NCI-H128 (cell line): ENCODE data around the gene RPUSD4.

Experiments used
- DNase-seq: peaks from one replicate; lab custom pipeline; 2025; ENCODE audit not compliant: unreplicated experiment; lab: John Stamatoyannopoulos, UW

Gene RPUSD4

GRCh38 chr11:126185259-126186024, 26.0 kb downstream of the RPUSD4 start:
- no peak for DNase-seq

GRCh38 chr11:126182787-126183445, 28.5 kb downstream of the RPUSD4 start:
- DNase-seq: no peak

- DNase-seq: no peak
Observed at GRCh38 chr11:126181939-126182730, 29.3 kb downstream of the RPUSD4 start.

GRCh38 chr11:126176853-126177470, 34.5 kb downstream of the RPUSD4 start:
- no peak for DNase-seq

GRCh38 chr11:126175393-126175792, 36.1 kb downstream of the RPUSD4 start:
- DNase-seq: no peak

GRCh38 chr11:126174816-126175215, 36.6 kb downstream of the RPUSD4 start:
- no peak for DNase-seq

GRCh38 chr11:126173257-126173656, 38.2 kb downstream of the RPUSD4 start:
- no peak for DNase-seq

GRCh38 chr11:126172596-126173038, 38.8 kb downstream of the RPUSD4 start:
- no peak for DNase-seq

- DNase-seq: no peak
Observed at GRCh38 chr11:126169291-126169690, 42.2 kb downstream of the RPUSD4 start.

GRCh38 chr11:126167488-126167887, 44.0 kb downstream of the RPUSD4 start:
- no peak for DNase-seq

GRCh38 chr11:126166413-126166812, 45.0 kb downstream of the RPUSD4 start:
- no peak for DNase-seq

- no peak for DNase-seq
Observed at GRCh38 chr11:126165757-126166156, 45.7 kb downstream of the RPUSD4 start.

- no peak for DNase-seq
Observed at GRCh38 chr11:126165311-126165720, 46.1 kb downstream of the RPUSD4 start.

GRCh38 chr11:126164781-126165180, 46.7 kb downstream of the RPUSD4 start:
- DNase-seq: no peak

GRCh38 chr11:126163779-126164178, 47.7 kb downstream of the RPUSD4 start:
- no peak for DNase-seq

- peak; percentile 21 for DNase-seq
Observed at GRCh38 chr11:126163074-126163700, 48.3 kb downstream of the RPUSD4 start.

- DNase-seq: no peak
Observed at GRCh38 chr11:126162306-126163030, 49.0 kb downstream of the RPUSD4 start.

GRCh38 chr11:126161023-126161391, 50.4 kb downstream of the RPUSD4 start:
- DNase-seq: no peak

GRCh38 chr11:126160345-126161022, 51.0 kb downstream of the RPUSD4 start:
- DNase-seq: no peak
